ENCODE results near the gene VILL. TPM values are rescaled to one million over a fixed set of nuclear protein-coding genes. Genes with fewer than 3 reads are reported as not detected.

Gene VILL
- total and polyA plus RNA-seq, 12 donors, result 1.2 to 6.4 (median 2.4) TPM

DNA sequence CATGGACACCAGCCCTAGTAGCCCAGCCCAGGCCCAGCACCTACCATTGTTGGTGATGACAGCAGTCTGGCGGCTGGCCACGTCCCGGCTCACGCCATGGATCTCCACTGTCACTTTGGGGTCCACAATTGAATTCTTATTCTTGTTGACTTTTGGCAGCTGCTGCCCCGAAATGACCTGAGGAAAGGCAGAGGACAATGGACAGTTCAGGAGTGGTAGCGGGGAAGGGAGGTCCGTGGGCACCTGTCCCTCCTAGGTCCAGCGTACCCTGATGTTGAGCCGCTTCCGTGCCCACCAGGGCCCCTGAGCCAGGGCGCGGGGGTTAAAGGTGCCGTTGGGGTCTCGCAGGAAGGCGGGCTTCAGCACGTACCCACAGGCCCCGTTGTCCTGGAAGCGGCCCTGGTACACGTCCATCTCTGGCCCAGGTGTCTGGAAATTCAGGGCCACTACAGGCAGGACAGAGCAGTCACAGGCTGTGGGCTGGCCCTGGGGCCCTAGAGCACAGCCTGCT is 17.7 kb downstream of the VILL start:
- Histone ChIP-seq H3K36me3 (peaks cover 0 to 62% (median 13%) of the 10 kb centered on the region in 9 donors), H3K27ac (no peak overlapping the region), H3K27me3 (no peaks in the 10 kb centered on the region), H3K4me1 (peaks cover 0 to 18% (median 3%) of the 10 kb centered on the region in 9 donors), H3K9me3 (no peaks in the 10 kb centered on the region), H3K4me3 (no peak overlapping the region)
- intact Hi-C loops (cut with DNase I), result loop anchor here in 3 of 10 donors (10.0 kb wide), 3 partner anchors 467 to 647 kb away; no protein-coding TSS in a partner anchor
- WGBS, 2 donors, result 89 to 93% methylated on average over 19 of the region's 19 CpGs
- TF ChIP-seq CTCF (IDR thresholded peaks at IDR 0.05), result no peak
- DNase-seq (peak in 1 of 2 donors; percentile 27), ATAC-seq (no peak)

- no peak for TF ChIP-seq CTCF (IDR thresholded peaks at IDR 0.05)
- peaks cover 0 to 11% (median 0%) of the 10 kb centered on the region in 9 donors for H3K4me1 ChIP-seq
- peaks cover 0 to 69% (median 13%) of the 10 kb centered on the region in 9 donors for H3K36me3 ChIP-seq
- no peak overlapping the region for H3K27ac ChIP-seq
- H3K4me3 ChIP-seq, result no peak overlapping the region
- ATAC-seq, result no peak
- no peak for DNase-seq
- intact Hi-C loops (cut with DNase I), result loop anchor here in 3 of 10 donors (10.0 kb wide), 3 partner anchors 466 to 646 kb away; no protein-coding TSS in a partner anchor
- WGBS, 2 donors, result 90% methylated on average over 16 of the region's 16 CpGs
- no peaks in the 10 kb centered on the region for H3K9me3 ChIP-seq
- no peaks in the 10 kb centered on the region for H3K27me3 ChIP-seq
Observed at GRCh38 chr3:38008971-38009580, 18.5 kb downstream of the VILL start.

DNA sequence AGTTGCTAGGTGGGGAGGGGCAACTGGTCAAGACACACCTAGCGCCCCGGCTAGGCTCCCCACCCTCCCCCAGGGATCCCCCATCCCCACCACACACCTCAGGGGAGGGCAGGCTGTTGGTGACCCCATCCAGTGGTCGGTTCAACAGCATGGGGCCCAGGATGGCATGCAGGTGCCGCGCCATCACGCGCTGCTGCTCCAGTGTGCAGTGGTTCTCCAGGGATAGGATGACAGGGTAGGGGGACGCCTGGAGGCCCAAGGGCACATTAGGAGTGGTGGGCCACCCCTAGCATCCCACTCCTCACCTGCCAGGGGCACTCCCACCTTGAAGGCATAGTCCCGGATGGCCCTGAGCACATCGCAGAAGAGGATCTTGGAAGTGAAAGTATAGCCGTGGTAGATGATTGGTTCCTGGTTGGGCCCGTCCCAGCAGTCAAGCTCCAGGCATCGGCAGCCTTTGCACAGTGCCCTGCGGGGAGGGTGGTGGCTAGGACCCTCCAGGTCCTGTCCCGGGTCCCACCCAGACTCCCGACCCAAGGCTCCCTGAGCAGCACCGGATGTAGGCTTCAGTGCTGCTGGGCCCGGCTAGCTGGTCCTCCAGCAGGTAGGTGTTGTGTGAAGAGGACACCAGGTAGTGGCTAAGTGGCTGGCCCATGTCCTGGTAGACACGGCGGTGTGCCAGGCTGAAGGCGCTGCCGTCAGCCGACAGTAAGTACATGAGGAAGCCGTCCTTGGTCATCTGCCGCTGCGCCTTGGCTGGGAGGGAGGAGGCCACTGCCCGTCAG is 19.4 kb downstream of the VILL start:
- H3K9me3 ChIP-seq, result peaks cover 0 to 4% (median 0%) of the 10 kb centered on the region in 11 donors
- H3K27me3 ChIP-seq, result no peaks in the 10 kb centered on the region
- peaks cover 0 to 78% (median 18%) of the 10 kb centered on the region in 9 donors for H3K36me3 ChIP-seq
- TF ChIP-seq CTCF (IDR thresholded peaks at IDR 0.05), result no peak
- intact Hi-C loops (cut with DNase I), result loop anchor here in 3 of 10 donors (10.0 kb wide), 3 partner anchors 465 to 645 kb away; no protein-coding TSS in a partner anchor
- no peak for DNase-seq
- no peak for ATAC-seq
- 93 to 96% methylated on average over 27 of the region's 27 CpGs for WGBS, 2 donors
- H3K4me1 ChIP-seq, result peaks cover 0 to 4% (median 0%) of the 10 kb centered on the region in 9 donors
- no peak overlapping the region for H3K27ac ChIP-seq
- H3K4me3 ChIP-seq, result no peak overlapping the region

DNA sequence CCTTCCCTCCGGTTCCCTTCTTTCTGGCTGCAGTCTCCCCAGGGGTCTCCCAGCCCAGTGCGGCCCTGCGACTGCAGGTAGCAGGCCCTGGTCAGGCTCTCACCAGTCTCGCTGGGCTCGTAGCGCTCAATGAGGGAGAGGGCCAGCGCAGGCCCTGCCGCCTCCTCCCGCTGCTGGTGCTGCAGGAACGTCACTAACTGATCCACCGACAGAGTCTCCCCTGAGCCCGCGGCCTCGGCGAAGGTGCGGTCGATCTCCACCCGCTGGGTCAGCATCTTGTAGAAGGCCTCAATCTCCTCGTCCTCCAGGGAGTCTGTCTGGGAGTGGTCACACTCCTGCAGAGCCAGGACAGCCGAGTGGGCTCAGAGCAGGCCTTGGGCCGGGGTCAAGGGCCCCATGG is 20.5 kb downstream of the VILL start:
- ATAC-seq (no peak), DNase-seq (no peak)
- 89 to 90% methylated on average over 21 of the region's 21 CpGs for WGBS, 2 donors
- H3K27me3 ChIP-seq, result no peaks in the 10 kb centered on the region
- no peak overlapping the region for H3K27ac ChIP-seq
- no peak for TF ChIP-seq CTCF (IDR thresholded peaks at IDR 0.05)
- H3K4me1 ChIP-seq, result peaks cover 0 to 4% (median 0%) of the 10 kb centered on the region in 9 donors
- H3K36me3 ChIP-seq, result peaks cover 0 to 86% (median 29%) of the 10 kb centered on the region in 9 donors
- H3K4me3 ChIP-seq, result no peak overlapping the region
- peaks cover 0 to 6% (median 0%) of the 10 kb centered on the region in 11 donors for H3K9me3 ChIP-seq
- intact Hi-C loops (cut with DNase I), result no loop called here
